GM12801 (cell line): Measurements from ENCODE around the gene GRK1.

ENCODE experiments used
- TF ChIP-seq, protein P1 (sequence below): IDR thresholded peaks from one replicate; pipeline ENCODE4 v1.5.1; 2011; ENCODE audit warnings: control low read depth; ENCODE audit not compliant: insufficient read length; ENCODE audit errors: extremely low read depth

Gene GRK1

DNA sequence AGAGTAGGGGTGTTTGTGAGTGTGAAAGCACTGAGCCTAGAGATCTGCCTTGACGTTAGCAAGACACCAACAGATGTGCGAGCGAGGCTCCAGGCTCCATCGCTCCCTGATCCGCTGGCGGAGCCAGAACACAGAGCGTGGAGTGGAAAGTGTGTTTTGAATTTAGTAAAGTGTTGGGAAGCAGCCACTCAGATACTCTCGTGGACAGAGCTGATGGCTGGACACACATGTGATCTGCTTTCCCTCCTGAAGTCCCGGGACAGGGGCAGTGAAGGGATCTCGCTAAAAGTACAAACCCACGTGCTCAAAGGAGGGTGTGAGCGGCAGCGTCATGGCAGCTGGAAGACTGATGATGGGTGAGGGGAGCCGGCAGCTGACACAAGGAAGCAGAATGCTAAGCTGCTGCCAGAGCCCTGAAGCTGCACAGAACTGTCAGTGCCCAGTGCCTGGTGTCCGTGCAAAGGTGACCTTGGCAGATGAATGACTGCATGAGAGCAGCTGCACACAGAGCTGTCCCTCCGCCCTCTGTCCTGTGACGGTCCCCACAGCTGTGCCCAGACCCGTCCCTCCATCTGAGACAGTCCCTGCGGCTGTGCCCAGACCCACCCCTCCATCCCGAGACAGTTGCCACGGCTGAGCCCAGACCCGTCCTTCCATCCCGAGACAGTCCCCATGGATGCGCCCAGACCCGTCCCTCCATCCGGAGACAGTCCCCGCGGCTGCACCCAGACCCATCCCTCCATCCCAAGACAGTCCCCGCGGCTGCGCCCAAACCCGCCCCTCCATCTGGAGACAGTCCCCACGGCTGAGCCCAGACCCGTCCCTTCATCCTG lies 62.4 kb downstream of the GRK1 start:
- TF ChIP-seq, protein P1, sequence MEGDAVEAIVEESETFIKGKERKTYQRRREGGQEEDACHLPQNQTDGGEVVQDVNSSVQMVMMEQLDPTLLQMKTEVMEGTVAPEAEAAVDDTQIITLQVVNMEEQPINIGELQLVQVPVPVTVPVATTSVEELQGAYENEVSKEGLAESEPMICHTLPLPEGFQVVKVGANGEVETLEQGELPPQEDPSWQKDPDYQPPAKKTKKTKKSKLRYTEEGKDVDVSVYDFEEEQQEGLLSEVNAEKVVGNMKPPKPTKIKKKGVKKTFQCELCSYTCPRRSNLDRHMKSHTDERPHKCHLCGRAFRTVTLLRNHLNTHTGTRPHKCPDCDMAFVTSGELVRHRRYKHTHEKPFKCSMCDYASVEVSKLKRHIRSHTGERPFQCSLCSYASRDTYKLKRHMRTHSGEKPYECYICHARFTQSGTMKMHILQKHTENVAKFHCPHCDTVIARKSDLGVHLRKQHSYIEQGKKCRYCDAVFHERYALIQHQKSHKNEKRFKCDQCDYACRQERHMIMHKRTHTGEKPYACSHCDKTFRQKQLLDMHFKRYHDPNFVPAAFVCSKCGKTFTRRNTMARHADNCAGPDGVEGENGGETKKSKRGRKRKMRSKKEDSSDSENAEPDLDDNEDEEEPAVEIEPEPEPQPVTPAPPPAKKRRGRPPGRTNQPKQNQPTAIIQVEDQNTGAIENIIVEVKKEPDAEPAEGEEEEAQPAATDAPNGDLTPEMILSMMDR, result no peak

DNA sequence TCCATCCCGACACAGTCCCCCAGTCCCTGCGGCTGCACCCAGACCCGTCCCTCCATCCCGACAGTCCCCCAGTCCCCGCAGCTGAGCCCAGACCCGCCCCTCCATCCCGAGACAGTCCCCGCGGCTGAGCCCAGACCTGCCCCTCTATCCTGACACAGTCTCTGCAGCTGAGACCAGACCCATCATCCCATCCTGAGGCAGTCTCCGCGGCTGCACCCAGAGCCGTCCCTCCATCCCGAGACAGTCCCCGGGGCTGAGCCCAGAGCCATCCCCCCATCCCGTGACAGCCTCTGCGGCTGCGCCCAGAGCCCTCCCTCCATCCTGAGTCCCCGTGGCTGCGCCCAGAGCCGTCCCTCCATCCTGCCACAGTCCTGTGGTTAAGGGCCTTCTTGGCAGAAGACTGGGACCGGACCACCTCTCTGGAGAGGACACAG lies 63.3 kb downstream of the GRK1 start:
- TF ChIP-seq, protein P1, result no peak

DNA sequence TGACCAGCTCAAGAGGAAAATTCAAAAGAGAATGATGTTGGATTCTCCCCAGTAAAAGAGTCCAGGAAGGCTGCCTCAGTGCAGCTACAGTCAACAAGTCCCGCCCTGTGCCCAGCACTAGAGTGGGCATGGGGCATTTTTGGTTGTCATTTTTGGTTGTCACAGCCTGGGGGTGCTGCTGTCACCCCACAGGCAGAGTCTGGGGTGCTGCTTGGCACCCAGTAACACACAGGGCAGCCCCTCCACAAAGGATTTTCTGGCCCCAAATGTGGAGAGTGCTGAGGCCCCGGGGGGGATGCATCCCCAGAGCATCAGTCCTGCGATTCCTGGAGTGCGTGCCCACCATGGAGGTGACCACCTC lies 63.8 kb downstream of the GRK1 start:
- TF ChIP-seq, protein P1, result no peak

DNA sequence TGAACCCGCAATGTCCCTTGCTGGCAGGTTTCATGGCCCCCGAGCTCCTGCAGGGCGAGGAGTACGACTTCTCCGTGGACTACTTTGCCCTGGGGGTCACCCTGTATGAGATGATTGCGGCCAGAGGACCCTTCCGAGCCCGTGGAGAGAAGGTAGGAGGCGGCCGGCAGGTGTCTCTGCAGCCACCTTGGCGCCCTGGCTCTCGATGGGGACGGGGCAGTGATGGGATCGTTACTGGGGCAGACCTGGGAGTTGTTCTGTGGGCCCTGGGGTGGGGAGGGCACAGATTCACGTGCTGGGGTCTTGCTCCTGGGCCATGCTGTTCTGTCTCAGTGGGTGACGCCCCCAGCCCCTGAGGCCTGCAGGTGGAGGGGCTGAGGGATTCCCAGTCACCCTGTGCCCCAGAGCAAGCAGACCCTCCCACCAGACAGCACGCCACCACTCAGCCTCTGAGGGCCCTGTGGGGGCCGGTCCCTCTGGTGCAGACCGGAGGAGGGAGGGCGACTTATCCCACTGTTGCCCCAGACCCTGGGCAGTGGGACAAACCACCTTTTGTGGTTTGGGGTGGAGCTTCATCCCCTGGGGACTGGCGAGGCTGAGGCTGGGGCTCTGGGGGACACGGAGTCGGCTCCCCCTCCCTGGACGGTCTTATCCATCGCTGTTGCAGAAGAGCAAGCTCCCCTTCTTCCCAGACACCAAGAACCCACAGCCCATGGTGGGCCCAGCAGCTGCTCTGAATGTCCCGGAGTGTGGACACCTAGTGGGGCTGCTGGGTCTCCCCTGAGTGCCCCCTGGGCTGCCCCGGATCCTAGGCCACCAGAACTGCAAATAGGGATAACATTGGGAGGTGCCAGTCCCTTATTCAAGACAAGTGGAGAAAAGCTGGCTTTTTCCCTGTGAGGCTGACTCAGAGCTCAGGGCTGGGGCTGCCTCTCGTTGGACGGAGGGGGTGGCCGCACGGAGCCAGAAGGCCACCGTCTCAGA lies 64.5 kb downstream of the GRK1 start:
- TF ChIP-seq, protein P1, result no peak

DNA sequence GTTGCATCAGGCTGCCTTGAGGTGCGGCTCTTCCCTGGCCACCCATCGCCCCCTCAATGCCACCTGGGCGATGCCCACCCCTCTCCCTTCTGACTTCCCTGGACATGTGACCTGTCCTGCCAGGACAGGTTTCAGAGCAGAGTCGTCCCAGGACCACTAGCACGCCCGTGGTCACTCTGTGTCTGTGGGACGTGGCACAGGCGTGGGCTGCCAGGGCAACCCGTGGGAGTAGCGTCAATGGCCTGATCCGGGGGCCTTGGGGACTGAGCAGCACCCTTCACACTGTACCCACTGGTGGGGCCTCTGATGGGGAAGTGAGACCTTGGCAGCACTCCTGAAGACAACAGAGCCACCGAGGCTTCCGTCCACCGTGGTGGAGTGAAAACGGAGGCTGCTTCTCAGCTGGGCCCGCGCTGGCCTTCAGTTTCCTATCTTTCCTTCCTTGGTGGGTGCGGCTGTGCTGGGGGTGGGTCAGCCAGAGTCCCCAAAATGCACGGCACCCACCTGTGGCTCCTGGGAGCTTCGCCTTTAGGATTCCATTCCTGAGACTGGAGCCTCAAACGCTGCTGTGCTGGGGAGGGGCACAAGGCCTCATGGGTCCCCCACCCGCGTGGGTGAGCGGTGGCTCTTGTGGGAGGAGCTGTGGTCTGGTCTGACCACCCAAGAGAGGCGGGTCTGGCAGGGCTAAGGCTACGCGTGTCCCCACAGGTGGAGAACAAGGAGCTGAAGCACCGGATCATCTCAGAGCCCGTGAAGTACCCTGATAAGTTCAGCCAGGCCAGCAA lies 65.3 kb downstream of the GRK1 start:
- TF ChIP-seq, protein P1, result no peak

DNA sequence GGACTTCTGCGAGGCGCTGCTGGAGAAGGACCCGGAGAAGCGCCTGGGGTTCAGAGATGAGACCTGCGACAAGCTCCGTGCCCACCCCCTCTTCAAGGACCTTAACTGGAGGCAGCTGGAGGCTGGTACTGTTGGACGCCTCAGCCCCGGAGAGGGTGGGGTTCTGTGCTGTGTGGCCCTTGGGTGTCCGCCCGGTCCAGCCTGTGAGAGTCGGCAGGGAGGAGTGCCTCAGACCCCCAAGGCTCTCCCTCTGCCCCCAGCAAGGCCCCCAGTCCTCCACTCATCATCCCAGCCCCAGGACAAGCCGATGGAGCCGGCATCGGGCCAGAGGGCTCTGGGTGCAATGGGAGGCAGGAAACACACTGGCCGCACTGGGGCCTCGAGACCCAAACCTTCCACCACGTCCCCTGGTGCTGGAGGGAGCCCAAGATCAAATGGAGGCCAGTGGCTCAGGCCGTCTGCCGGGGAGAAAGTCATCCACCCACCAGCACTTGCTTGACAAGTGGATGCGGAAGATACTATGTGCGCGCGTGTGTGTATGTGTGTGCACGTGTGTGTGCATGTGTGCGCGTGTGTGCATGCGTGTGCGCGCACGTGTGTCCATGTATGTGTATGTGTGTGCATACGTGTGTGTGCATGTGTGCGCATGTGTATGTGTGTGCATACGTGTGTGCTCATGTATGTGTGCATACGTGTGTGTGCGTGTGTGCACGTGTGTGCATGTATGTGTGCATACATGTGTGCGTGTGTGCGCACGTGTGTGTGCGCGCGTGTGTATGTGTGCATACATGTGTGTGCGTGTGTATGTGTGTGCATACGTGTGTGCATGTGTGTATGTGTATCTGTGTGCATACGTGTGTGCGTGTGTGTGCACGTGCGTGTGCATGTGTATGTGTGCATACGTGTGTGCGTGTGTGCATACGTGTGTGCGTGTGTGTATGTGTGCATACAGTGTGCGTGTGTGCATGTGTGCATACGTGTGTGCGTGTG lies 66.2 kb downstream of the GRK1 start:
- TF ChIP-seq, protein P1, result no peak
